Calu3 (cell line): ENCODE data around the gene GTPBP3. TPM values are rescaled to one million over a fixed set of nuclear protein-coding genes. Genes with fewer than 3 reads are reported as not detected.

ENCODE experiments used
- Bru-seq: library from RNA; stranded (reverse); fragments of 400-500 nt; gene quantifications from one replicate; lab custom pipeline; 2021; lab: Mats Ljungman, UMichigan
- BruChase-seq, 2 experiments: library from RNA; stranded (reverse); fragments of 400-500 nt; gene quantifications; one replicate each; lab custom pipeline; 2021; lab: Mats Ljungman, UMichigan
- BruUV-seq: library from RNA; stranded (reverse); fragments of 400-500 nt; replicated peaks from 2 replicates; lab custom pipeline; 2021; lab: Mats Ljungman, UMichigan
- CTCF ChIA-PET: fragments of 300-600 bp; sonication (Branson Sonifier 250); formaldehyde crosslinking; loops from one replicate; lab custom pipeline; 2022; ENCODE audit warnings: antibody characterized with exemption; lab: Charles Lee
- DNase-seq: peaks from one replicate; pipeline ENCODE4 v3.0.0; 2022
- H3K27ac Mint-ChIP-seq: one replicate; pipeline ENCODE4 v1.8.0; 2022; ENCODE audit warnings: mixed read lengths; ENCODE audit not compliant: unreplicated experiment
- H3K27me3 Mint-ChIP-seq: one replicate; pipeline ENCODE4 v1.8.0; 2022; ENCODE audit warnings: mixed read lengths; ENCODE audit not compliant: unreplicated experiment
- H3K36me3 Mint-ChIP-seq: one replicate; pipeline ENCODE4 v1.8.0; 2022; ENCODE audit warnings: mild to moderate bottlenecking, moderate library complexity, mixed read lengths; ENCODE audit not compliant: insufficient read depth, unreplicated experiment
- H3K4me1 Mint-ChIP-seq: one replicate; pipeline ENCODE4 v1.8.0; 2022; ENCODE audit warnings: mild to moderate bottlenecking, low read depth, mixed read lengths; ENCODE audit not compliant: unreplicated experiment
- H3K4me3 Mint-ChIP-seq: one replicate; pipeline ENCODE4 v1.8.0; 2022; ENCODE audit warnings: mild to moderate bottlenecking, low read depth, moderate library complexity, mixed read lengths; ENCODE audit not compliant: unreplicated experiment
- H3K9me3 Mint-ChIP-seq: one replicate; pipeline ENCODE4 v1.8.0; 2022; ENCODE audit warnings: low read depth, mixed read lengths; ENCODE audit not compliant: unreplicated experiment
- CTCF ChIP-seq: fragments of 200-600 bp; IDR thresholded peaks from one replicate; pipeline ENCODE4 v1.8.0; 2022; ENCODE audit warnings: antibody characterized with exemption; ENCODE audit not compliant: unreplicated experiment
- intact Hi-C: fragments of 100-400 bp; cut with micrococcal nuclease; formaldehyde crosslinking; loops from one replicate; pipeline ENCODE4 v1.10.0; 2022; ENCODE audit not compliant: unreplicated experiment
- long read RNA-seq: library from polyadenylated mRNA; stranded (forward); transcript quantifications from one replicate; pipeline ENCODE4 v2.0.0, GENCODE V29; 2022
- total RNA-seq: library from RNA; stranded (reverse); gene quantifications from 2 replicates; pipeline ENCODE4 v1.2.3, GENCODE V29; 2022

Gene GTPBP3
- total RNA-seq (30.6 and 40.9 TPM in 2 replicates), Bru-seq, nascent RNA (percentile 51 among the genes with signal in this experiment), BruChase-seq, experiment 1, labeled RNA remaining after a 6-hour chase (percentile 65 among the genes with signal in this experiment), BruChase-seq, experiment 2, labeled RNA remaining after a 2-hour chase (percentile 74 among the genes with signal in this experiment)
- long read RNA-seq, transcript GTPBP3-201 (9 exons, 2,579 nt): major isoform, 8 of 24 reads
- long read RNA-seq, partial matches to known transcripts: 3 of 24 reads
- long read RNA-seq, other reads (novel, unspliced or antisense): 8 of 24 reads

DNA sequence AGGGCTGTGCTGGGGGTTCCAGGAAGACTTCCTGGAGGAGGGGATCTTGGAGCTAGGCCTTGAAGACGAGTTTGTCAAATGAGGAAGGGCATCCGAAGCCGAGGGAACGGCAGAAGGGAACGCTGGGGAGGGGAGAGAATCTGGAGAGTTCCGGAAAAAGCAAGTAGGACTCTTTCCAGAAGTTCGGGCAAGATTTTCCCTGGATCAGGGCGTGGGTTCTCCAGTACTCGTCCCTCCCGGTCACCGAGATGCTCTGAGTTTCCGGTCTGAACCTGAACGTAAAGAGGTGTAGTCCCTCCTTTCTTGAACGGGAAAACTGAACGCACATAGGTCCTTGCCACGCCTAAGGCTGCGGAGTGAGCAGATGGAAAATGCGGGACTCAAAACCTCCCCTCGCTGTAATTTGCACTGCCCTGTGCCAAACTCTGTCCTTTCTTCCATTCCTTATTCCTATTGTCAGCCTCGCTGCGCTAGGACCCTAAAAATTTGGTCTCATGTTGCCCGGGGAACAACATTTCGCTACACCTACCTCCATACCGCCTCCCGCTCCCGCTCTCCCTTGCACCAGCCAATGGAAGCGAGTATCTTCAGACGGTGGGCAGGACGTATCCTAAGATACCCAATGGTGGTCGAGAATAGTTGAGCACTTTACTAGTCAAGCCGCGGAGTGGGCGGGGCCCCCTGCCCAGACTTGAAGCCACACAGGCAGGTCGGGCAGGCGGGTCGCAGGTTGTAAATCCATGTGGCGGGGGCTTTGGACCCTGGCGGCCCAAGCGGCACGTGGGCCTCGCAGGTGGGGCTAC is at the start of gene GTPBP3:
Gene GTPBP3 (plus strand): TSS at position 682 of the 803 bp plus-strand sequence. CDS start 59 bp downstream, at position 741.
- H3K9me3 Mint-ChIP-seq: no peaks in the 10 kb centered on the region
- H3K27me3 Mint-ChIP-seq: no peaks in the 10 kb centered on the region
- peaks cover 43% of the 10 kb centered on the region for H3K36me3 Mint-ChIP-seq
- no peak for TF ChIP-seq CTCF
- CTCF ChIA-PET: interaction anchor here (0.7 kb wide), 1 partner anchor 32 kb away, joined by 5 read pairs; no protein-coding TSS in a partner anchor
- BruUV-seq: TSS peak; percentile 85
- H3K4me1 Mint-ChIP-seq: no peaks in the 10 kb centered on the region
- H3K4me3 Mint-ChIP-seq: peak within 1 kb of the TSS; percentile 79
- H3K27ac Mint-ChIP-seq: peak within 1 kb of the TSS; percentile 82
- DNase-seq: peak; percentile 93
- intact Hi-C loops: no loop called here

GRCh38 chr19:17289489-17289888 is 47.9 kb upstream of the GTPBP3 start:
- Mint-ChIP-seq H3K9me3 (no peaks in the 10 kb centered on the region), H3K36me3 (peaks cover 11% of the 10 kb centered on the region), H3K27ac (no peak overlapping the region), H3K4me3 (no peak overlapping the region), H3K27me3 (no peaks in the 10 kb centered on the region), H3K4me1 (no peaks in the 10 kb centered on the region)
- intact Hi-C loops: loop anchor here (10.0 kb wide), 1 partner anchor 225 kb away; no protein-coding TSS in a partner anchor
- CTCF ChIA-PET: interaction anchor here (0.6 kb wide), 1 partner anchor 83 kb away, joined by 4 read pairs; no protein-coding TSS in a partner anchor
- BruUV-seq: no TSS peak
- TF ChIP-seq CTCF: no peak
- no peak for DNase-seq

DNA sequence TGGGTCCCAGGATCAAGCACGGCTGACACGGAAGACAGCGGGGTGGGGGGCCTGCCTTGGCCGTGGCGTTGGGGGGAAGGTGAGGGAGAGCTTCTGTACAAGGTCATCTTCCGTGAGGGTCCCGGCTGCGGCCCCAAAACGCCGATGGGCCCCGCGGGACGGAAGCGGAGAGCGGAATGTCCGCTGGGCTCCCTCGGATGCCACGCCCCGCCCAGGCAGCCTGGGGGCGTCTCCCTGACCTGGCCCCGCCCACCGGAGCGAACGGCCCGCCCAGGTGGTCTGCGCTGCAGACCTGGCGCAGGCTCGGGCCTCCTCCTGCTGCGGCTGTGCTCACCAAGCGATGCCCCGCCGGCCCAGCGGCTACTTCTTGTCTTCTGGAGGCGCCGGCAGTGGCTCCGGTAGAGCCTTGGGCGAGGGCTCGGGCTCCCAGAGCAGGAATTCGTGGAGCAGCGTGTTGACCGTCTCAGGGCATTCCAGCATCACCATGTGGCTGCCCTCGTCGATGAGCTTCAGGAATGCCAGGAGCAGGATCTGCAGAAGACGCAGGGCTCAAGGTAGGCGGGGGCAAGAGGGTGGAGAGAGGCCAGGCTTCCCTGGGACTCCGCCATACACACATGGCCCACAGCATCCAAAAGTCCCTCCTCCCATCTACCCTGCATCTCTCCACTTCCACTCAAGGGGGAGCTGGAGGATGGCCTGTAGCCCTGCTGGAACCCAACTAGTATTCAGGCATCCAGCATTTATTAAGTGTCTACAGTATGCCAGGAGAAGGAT is 44.9 kb upstream of the GTPBP3 start:
- Mint-ChIP-seq H3K36me3 (peaks cover 11% of the 10 kb centered on the region), H3K4me3 (peak overlapping the region; percentile 73), H3K27me3 (no peaks in the 10 kb centered on the region), H3K9me3 (no peaks in the 10 kb centered on the region), H3K4me1 (no peaks in the 10 kb centered on the region), H3K27ac (no peak overlapping the region)
- CTCF ChIA-PET: interaction anchor here (0.8 to 1.2 kb wide), 4 partner anchors 13 to 127 kb away, joined by 3 to 4 read pairs (median 3); partner anchors contain the start of genes MRPL34 and MVB12A
- peak; percentile 37 for TF ChIP-seq CTCF
- peak; percentile 87 for DNase-seq
- intact Hi-C loops: loop anchor here (2.0 kb wide), 1 partner anchor 94 kb away; no protein-coding TSS in a partner anchor
- BruUV-seq: no TSS peak
